ENCODE measurements around the gene MRRF.

MRRF gene

GRCh38 chr9:122333169-122333808, 68.6 kb downstream of the MRRF start:
- DNase-seq, result no peak

GRCh38 chr9:122334916-122335315, 70.2 kb downstream of the MRRF start:
- no peak for DNase-seq

- no peak for DNase-seq
Measured at GRCh38 chr9:122336189-122336588, 71.5 kb downstream of the MRRF start.

- no peak for DNase-seq
Measured at GRCh38 chr9:122336866-122337555, 72.3 kb downstream of the MRRF start.

- no peak for DNase-seq
Measured at GRCh38 chr9:122337556-122337929, 72.9 kb downstream of the MRRF start.

GRCh38 chr9:122338536-122338935, 73.9 kb downstream of the MRRF start:
- DNase-seq, result no peak

GRCh38 chr9:122338994-122339393, 74.3 kb downstream of the MRRF start:
- DNase-seq, result no peak

GRCh38 chr9:122339579-122339978, 74.9 kb downstream of the MRRF start:
- DNase-seq, result no peak

- no peak for DNase-seq
Measured at GRCh38 chr9:122340161-122340560, 75.5 kb downstream of the MRRF start.

- DNase-seq, result no peak
Measured at GRCh38 chr9:122342323-122343050, 77.8 kb downstream of the MRRF start.

- no peak for DNase-seq
Measured at GRCh38 chr9:122346478-122347347, 82.0 kb downstream of the MRRF start.

GRCh38 chr9:122347348-122348287, 82.9 kb downstream of the MRRF start:
- no peak for DNase-seq

GRCh38 chr9:122348288-122348777, 83.7 kb downstream of the MRRF start:
- no peak for DNase-seq

- no peak for DNase-seq
Measured at GRCh38 chr9:122348791-122349190, 84.1 kb downstream of the MRRF start.

GRCh38 chr9:122349201-122349600, 84.5 kb downstream of the MRRF start:
- DNase-seq, result no peak

- peak; percentile 38 for DNase-seq
Measured at GRCh38 chr9:122350577-122351355, 86.1 kb downstream of the MRRF start.

- no peak for DNase-seq
Measured at GRCh38 chr9:122354536-122355199, 90.0 kb downstream of the MRRF start.

- no peak for DNase-seq
Measured at GRCh38 chr9:122355336-122355875, 90.7 kb downstream of the MRRF start.

- DNase-seq, result no peak
Measured at GRCh38 chr9:122356627-122357026, 91.9 kb downstream of the MRRF start.

- no peak for DNase-seq
Measured at GRCh38 chr9:122360891-122361290, 96.2 kb downstream of the MRRF start.

Data from NK-92 treated with Interleukin-12 subunit alpha and Interleukin-12 subunit beta, amount 100 ng/mL, for 24 hours (cell line).